Measurements from ENCODE around the gene CDC40.
"Not testable (repeated sequence)": the region's sequence is repeated elsewhere in the genome, so short reads cannot be mapped to it uniquely, and the experiment has no call there.

The CDC40 gene

GRCh38 chr6:110265273-110265672 is 85.0 kb downstream of the CDC40 start:
- Histone ChIP-seq H3K9me3 (ENCODE audit: control insufficient read depth in 1 of 2, low read length in 2 of 2) (no peaks in the 10 kb centered on the region), H3K36me3 (ENCODE audit: control insufficient read depth in 1 of 2, insufficient read depth in 2 of 2, low read length in 2 of 2) (no peaks in the 10 kb centered on the region), H3K27me3 (ENCODE audit: control insufficient read depth in 1 of 2, insufficient read depth in 2 of 2, low read length in 2 of 2) (no peaks in the 10 kb centered on the region), H3K4me1 (ENCODE audit: control insufficient read depth in 1 of 2, insufficient read depth in 2 of 2, low read length in 2 of 2) (no peaks in the 10 kb centered on the region), H3K27ac (ENCODE audit: low read depth, low read length) (no peak overlapping the region), H3K4me3 (ENCODE audit: low read depth in 1 of 2, low read length in 2 of 2) (no peak overlapping the region), H3K9ac (ENCODE audit: low read depth in 1 of 2, low read length in 2 of 2) (no peak overlapping the region)

- no peaks in the 10 kb centered on the region for H3K36me3 ChIP-seq (ENCODE audit: control insufficient read depth in 1 of 2, insufficient read depth in 2 of 2, low read length in 2 of 2)
- no peak overlapping the region for H3K4me3 ChIP-seq (ENCODE audit: low read depth in 1 of 2, low read length in 2 of 2)
- H3K4me1 ChIP-seq (ENCODE audit: control insufficient read depth in 1 of 2, insufficient read depth in 2 of 2, low read length in 2 of 2), result no peaks in the 10 kb centered on the region
- H3K27ac ChIP-seq (ENCODE audit: low read depth, low read length), result no peak overlapping the region
- no peaks in the 10 kb centered on the region for H3K9me3 ChIP-seq (ENCODE audit: control insufficient read depth in 1 of 2, low read length in 2 of 2)
- no peaks in the 10 kb centered on the region for H3K27me3 ChIP-seq (ENCODE audit: control insufficient read depth in 1 of 2, insufficient read depth in 2 of 2, low read length in 2 of 2)
- no peak overlapping the region for H3K9ac ChIP-seq (ENCODE audit: low read depth in 1 of 2, low read length in 2 of 2)
Measured at GRCh38 chr6:110266996-110267395, 86.8 kb downstream of the CDC40 start.

GRCh38 chr6:110269623-110270022 is 89.4 kb downstream of the CDC40 start:
- H3K27ac ChIP-seq (ENCODE audit: low read depth, low read length), result no peak overlapping the region
- no peaks in the 10 kb centered on the region for H3K27me3 ChIP-seq (ENCODE audit: control insufficient read depth in 1 of 2, insufficient read depth in 2 of 2, low read length in 2 of 2)
- no peak overlapping the region for H3K4me3 ChIP-seq (ENCODE audit: low read depth in 1 of 2, low read length in 2 of 2)
- H3K36me3 ChIP-seq (ENCODE audit: control insufficient read depth in 1 of 2, insufficient read depth in 2 of 2, low read length in 2 of 2), result no peaks in the 10 kb centered on the region
- no peak overlapping the region for H3K9ac ChIP-seq (ENCODE audit: low read depth in 1 of 2, low read length in 2 of 2)
- no peaks in the 10 kb centered on the region for H3K9me3 ChIP-seq (ENCODE audit: control insufficient read depth in 1 of 2, low read length in 2 of 2)
- no peaks in the 10 kb centered on the region for H3K4me1 ChIP-seq (ENCODE audit: control insufficient read depth in 1 of 2, insufficient read depth in 2 of 2, low read length in 2 of 2)

GRCh38 chr6:110270165-110270564 is 89.9 kb downstream of the CDC40 start:
- Histone ChIP-seq H3K9me3 (ENCODE audit: control insufficient read depth in 1 of 2, low read length in 2 of 2) (no peaks in the 10 kb centered on the region), H3K4me1 (ENCODE audit: control insufficient read depth in 1 of 2, insufficient read depth in 2 of 2, low read length in 2 of 2) (no peaks in the 10 kb centered on the region), H3K36me3 (ENCODE audit: control insufficient read depth in 1 of 2, insufficient read depth in 2 of 2, low read length in 2 of 2) (no peaks in the 10 kb centered on the region), H3K9ac (ENCODE audit: low read depth in 1 of 2, low read length in 2 of 2) (no peak overlapping the region), H3K4me3 (ENCODE audit: low read depth in 1 of 2, low read length in 2 of 2) (no peak overlapping the region), H3K27me3 (ENCODE audit: control insufficient read depth in 1 of 2, insufficient read depth in 2 of 2, low read length in 2 of 2) (no peaks in the 10 kb centered on the region), H3K27ac (ENCODE audit: low read depth, low read length) (no peak overlapping the region)

GRCh38 chr6:110271732-110272022 is 91.5 kb downstream of the CDC40 start:
- H3K27me3 ChIP-seq (ENCODE audit: control insufficient read depth in 1 of 2, insufficient read depth in 2 of 2, low read length in 2 of 2), result no peaks in the 10 kb centered on the region

GRCh38 chr6:110272781-110273180 is 92.6 kb downstream of the CDC40 start:
- not testable (repeated sequence) for H3K36me3 ChIP-seq (ENCODE audit: control insufficient read depth in 1 of 2, insufficient read depth in 2 of 2, low read length in 2 of 2); H3K4me1 ChIP-seq (ENCODE audit: control insufficient read depth in 1 of 2, insufficient read depth in 2 of 2, low read length in 2 of 2); H3K9ac ChIP-seq (ENCODE audit: low read depth in 1 of 2, low read length in 2 of 2); H3K27me3 ChIP-seq (ENCODE audit: control insufficient read depth in 1 of 2, insufficient read depth in 2 of 2, low read length in 2 of 2); H3K4me3 ChIP-seq (ENCODE audit: low read depth in 1 of 2, low read length in 2 of 2); H3K9me3 ChIP-seq (ENCODE audit: control insufficient read depth in 1 of 2, low read length in 2 of 2); H3K27ac ChIP-seq (ENCODE audit: low read depth, low read length)

More at GRCh38 chr6:110271732-110272022, 91.5 kb downstream of the CDC40 start:
- Histone ChIP-seq H3K36me3 (ENCODE audit: control insufficient read depth in 1 of 2, insufficient read depth in 2 of 2, low read length in 2 of 2) (no peaks in the 10 kb centered on the region), H3K9ac (ENCODE audit: low read depth in 1 of 2, low read length in 2 of 2) (no peak overlapping the region), H3K4me3 (ENCODE audit: low read depth in 1 of 2, low read length in 2 of 2) (no peak overlapping the region), H3K9me3 (ENCODE audit: control insufficient read depth in 1 of 2, low read length in 2 of 2) (no peaks in the 10 kb centered on the region), H3K4me1 (ENCODE audit: control insufficient read depth in 1 of 2, insufficient read depth in 2 of 2, low read length in 2 of 2) (no peaks in the 10 kb centered on the region), H3K27ac (ENCODE audit: low read depth, low read length) (no peak overlapping the region)

- no peak overlapping the region for H3K27ac ChIP-seq (ENCODE audit: low read depth, low read length)
- H3K4me1 ChIP-seq (ENCODE audit: control insufficient read depth in 1 of 2, insufficient read depth in 2 of 2, low read length in 2 of 2), result no peaks in the 10 kb centered on the region
- H3K9me3 ChIP-seq (ENCODE audit: control insufficient read depth in 1 of 2, low read length in 2 of 2), result peaks cover 0 to 4% of the 10 kb centered on the region in 2 donors
- H3K36me3 ChIP-seq (ENCODE audit: control insufficient read depth in 1 of 2, insufficient read depth in 2 of 2, low read length in 2 of 2), result no peaks in the 10 kb centered on the region
- no peak overlapping the region for H3K4me3 ChIP-seq (ENCODE audit: low read depth in 1 of 2, low read length in 2 of 2)
- no peaks in the 10 kb centered on the region for H3K27me3 ChIP-seq (ENCODE audit: control insufficient read depth in 1 of 2, insufficient read depth in 2 of 2, low read length in 2 of 2)
- no peak overlapping the region for H3K9ac ChIP-seq (ENCODE audit: low read depth in 1 of 2, low read length in 2 of 2)
Measured at GRCh38 chr6:110277100-110277665, 97.0 kb downstream of the CDC40 start.

Measured in duodenal mucosa (tissue), 2 donors.